Inflammatory macrophage treated with lipopolysaccharide for 1 hour (primary cell): ENCODE measurements around the gene RPS21.
"Not testable (repeated sequence)": the region's sequence is repeated elsewhere in the genome, so short reads cannot be mapped to it uniquely, and the experiment has no call there.

ENCODE experiments used
- DNase-seq, 2 donors: peaks; one replicate each; pipeline ENCODE4 v3.0.0-alpha.2; 2020 to 2022

The RPS21 gene

DNA sequence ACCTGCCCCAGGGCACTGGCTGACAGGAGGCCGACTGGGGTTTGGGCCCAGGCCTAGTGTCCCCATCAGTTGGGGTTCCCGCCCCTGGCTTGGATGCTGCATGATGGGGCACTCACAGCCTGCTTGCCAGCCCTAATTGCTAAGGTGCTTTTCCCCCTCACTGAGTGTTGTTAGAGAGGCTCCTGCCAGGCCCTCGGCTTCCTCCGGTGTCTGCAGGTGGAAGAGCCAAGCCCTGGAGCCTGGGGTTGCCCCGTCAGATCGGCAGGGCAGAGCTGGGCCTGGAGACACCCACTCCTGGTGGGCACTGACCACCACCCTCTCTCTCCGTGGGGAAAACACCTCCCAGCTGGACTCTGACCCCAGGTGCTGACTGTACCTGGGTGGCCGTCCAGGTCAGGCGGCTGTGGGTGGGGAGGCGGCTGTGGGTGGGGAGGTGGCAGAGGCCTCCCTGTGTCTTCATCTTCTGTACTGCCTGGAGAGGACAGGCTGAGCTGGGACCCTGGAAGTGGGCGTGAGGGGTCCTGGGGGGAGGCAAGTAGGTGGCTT is 26.2 kb downstream of the RPS21 start:
- DNase-seq = no peak

DNA sequence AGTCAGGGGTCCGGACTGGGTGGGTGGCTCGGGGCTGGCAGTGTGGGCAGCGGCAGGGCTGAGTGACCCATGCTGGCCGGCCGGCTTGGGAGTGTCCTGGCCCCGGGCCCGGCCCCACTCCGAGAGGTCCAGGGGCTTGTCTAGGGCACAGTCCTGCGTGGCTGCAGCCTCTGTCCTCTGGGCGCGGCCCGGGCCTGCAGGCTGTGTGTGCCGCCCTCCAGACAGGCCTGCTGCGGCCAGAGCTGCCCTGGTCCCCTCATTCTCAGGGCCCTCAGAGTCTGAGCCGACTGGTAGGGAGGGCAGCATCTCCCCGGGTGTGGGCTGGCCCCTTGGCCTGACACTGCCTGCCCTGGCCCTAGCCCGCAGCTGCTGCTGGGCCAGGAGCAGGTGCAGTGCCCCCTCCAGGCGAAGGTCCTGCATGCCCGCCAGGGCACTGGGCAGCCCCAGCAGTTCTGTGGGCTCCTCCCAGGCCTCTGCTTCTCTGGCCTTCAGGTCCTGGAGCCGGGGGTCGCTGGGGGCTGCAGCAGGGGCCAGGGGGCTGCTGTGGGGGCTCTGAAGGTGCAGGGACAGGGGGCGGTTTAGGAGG is 27.1 kb downstream of the RPS21 start:
- no peak for DNase-seq

- no peak for DNase-seq
Observed at GRCh38 chr20:62415354-62416111, 28.6 kb downstream of the RPS21 start.

- DNase-seq = no peak
Observed at GRCh38 chr20:62416651-62417637, 30.0 kb downstream of the RPS21 start.

GRCh38 chr20:62417981-62418708 is 31.2 kb downstream of the RPS21 start:
- DNase-seq = no peak

DNA sequence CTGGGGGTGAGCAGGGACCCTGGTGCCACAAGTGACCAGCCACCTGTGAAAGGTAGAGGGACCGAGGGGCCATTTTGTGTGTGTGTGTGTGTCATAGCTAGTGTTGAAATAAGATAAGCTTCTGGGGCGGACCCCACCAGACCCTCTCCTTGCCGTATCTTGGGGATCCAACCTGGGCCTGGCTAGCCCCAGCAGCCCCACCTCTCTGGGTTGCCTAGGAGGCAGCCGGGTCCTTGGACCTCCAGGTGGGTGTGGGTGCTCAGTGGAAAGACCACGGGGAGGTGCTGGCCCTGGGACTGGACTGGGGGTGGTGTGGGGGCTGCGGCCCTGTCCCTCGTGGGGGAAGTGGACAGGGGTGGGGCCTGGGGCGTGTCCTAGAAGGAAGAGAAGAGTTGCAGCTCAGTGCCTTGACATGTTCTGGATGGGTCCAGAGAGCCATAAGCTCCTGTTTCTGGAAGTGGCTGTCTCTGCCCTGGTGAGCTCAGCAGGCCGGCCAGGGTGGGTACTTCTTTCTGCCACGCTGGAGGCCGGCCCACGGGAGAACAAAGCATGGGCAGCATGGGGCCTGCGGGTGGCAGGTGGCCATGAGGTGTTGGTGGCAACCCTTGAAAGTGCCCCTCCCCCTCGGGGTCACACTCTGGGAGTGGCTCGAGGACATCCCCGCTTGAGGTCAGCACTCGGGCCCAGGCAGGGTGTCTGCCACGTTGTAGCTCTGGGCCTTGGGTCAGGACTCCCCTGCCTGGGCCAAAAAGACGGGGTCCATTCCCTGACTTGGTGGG is 32.0 kb downstream of the RPS21 start:
- no peak for DNase-seq

DNA sequence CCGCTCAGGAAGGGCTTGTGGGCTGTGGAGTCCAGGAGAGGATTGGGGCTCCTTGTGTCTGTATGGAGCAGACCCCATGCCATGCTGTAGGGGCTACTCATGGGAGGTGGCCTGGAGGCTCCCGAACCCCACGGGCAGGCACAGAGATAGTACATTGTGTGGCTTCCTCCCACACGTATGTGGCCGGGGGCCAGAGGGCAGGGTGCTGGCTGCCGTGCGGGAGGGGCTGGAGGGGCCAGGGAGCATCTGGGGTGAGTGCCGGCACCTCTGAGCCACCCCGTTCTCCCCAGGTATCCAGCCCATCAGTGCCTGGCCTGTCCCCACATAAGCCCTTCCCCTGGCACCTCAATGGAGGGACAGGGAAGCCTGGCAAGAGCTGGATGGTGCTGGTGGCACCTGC is 32.9 kb downstream of the RPS21 start:
- no peak for DNase-seq

DNA sequence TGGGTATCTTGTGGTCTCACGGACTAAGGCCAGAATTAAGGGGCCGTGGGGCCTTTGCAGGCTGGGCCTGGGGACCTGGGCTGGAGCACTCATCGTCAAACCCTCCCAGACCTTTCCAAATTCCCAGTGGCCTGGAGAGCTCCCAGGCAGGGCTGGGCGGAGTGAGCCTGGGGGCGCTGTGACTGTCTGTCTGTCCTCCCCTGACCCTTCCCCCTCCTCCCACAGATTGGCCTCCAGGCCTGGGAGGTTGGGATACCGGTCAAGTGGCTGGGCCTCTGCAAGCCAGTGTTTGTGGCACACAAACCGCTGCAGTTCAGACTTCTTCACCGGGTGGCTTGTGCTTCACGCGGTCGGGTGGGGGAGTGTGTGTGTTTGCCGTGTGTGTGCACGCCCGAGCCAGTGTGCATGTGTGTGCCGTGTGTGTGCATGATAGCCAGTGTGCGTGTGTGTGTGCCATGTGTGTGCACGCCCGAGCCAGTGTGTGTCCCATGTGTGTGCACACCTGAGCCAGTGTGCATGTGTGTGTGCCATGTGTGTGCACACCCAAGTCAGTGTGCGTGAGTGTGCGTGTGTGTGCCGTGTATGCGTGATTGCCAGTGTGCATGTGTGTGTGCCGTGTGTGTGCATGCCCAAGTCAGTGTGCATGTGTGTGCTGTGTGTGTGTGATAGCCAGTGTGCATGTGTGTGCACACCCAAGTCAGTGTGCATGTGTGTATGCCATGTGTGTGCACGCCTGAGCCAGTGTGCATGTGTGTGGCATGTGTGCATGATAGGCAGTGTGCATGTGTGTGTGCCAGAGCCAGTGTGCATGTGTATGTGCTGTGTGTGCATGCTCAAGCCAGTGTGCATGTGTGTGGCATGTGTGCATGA is 34.2 kb downstream of the RPS21 start:
- DNase-seq = no peak

- no peak for DNase-seq
Observed at GRCh38 chr20:62421716-62421990, 34.8 kb downstream of the RPS21 start.

- no peak for DNase-seq
Observed at GRCh38 chr20:62422636-62423325, 35.9 kb downstream of the RPS21 start.

GRCh38 chr20:62423326-62423706 is 36.4 kb downstream of the RPS21 start:
- no peak for DNase-seq

DNA sequence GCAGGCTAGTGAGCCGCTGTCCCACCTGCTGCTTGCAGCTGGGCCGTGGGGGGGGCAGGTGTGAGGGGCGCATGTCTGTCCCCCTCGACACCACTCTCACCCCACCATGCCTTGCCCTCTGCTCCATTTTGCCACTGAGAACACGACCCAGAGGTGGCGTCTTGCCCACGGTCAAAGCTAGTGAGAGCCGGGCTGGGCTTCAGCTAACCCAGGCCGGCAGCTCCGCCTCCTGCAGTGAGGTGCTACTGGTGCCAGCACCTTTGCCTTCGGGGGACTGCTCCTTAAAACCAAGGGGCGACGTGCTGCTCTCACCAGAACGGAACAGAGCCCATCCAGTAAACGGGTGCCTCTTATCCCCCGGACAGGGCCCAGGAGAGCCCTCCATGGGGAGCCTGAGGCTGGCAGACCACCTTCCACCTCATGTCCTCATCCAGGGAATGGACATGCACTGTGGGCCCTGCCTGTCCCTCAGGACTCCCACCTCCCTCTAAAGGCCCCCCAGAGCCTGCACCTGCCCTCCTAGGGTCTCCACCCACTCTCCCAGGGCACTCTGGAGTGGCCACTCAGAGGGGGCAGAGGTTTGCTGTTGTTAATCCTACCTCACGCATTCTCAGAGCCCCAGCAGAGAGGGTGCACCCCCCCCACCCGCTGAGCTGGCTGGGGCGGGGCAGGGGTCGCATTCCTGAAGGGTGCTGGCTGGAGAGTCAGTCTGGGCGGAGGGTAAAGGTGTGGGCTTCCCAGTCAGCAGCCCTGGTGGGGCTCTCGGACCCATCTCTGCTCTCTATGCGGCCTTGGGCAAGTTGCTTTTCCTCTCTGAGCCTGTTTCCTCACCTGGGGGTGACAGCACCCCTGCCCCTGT is 37.6 kb downstream of the RPS21 start:
- DNase-seq = no peak

DNA sequence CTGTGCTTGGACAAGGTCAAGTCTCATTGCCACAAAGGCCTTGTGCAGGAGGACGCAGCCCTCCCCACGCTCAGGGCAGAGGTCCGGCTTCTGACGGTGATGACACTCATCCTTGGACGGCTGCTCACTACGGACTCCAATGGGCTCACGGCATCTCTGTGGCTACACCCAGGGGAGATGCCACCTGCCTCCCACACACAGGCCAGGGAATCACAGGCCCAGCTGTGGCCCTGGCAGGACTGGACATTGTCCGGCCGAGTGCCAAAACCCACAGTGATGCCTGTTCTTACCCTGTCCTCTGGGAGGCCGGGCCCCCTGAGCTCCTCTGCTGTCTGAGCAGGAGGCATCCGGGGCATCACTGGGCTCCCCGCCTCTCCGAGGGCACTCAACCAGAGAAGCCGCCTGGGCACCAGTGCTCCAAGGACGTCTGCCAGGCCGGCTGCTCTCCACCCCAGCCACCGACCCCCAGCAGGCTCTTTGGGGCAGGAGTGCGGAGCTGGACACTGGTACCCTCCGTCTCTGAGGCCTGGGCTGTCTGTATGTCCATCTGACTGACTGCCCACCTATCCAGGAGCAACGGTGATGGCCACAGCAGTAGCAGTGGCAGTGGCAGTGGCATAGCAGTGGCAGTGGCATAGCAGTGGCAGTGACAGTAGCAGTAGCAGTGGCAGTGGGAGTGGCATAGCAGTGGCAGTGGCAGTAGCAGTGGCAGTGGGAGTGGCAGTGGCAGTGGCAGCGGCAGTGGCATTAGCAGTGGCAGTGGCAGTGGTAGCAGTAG is 38.6 kb downstream of the RPS21 start:
- DNase-seq = no peak

DNA sequence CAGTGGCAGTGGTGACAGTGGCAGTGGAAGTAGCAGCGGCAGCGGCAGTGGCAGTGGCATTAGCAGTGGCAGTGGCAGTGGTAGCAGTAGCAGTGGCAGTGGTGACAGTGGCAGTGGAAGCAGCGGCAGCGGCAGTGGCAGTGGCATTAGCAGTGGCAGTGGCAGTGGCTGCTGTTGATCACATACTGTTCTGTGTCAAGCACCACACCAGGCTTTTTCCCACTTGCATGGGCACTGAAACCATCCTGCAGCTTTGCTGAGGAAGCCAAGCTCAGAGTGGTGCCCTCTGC is 39.1 kb downstream of the RPS21 start:
- DNase-seq = not testable (repeated sequence)

GRCh38 chr20:62426699-62427131 is 39.8 kb downstream of the RPS21 start:
- no peak for DNase-seq

GRCh38 chr20:62427172-62428001 is 40.5 kb downstream of the RPS21 start, which contains the start of gene RBBP8NL:
Gene RBBP8NL (minus strand): TSS chr20:62427539. CDS start chr20:62419647, 7,892 bp downstream.
- DNase-seq = no peak

- no peak for DNase-seq
Observed at GRCh38 chr20:62428002-62428372, 41.1 kb downstream of the RPS21 start.
